ENCODE results near the gene PLAAT1. TPM values are rescaled to one million over a fixed set of nuclear protein-coding genes. Genes with fewer than 3 reads are reported as not detected.

Gene PLAAT1
- total RNA-seq, 1 experiment from 2014 or later: 1.0 TPM

GRCh38 chr3:193248848-193249468 is 7.9 kb downstream of the PLAAT1 start:
- POLR2A ChIA-PET: interaction anchor here (0.6 kb wide), 1 partner anchor 154 kb away, joined by 3 read pairs; no protein-coding TSS in a partner anchor
- no peak for TF ChIP-seq CTCF (IDR thresholded peaks at IDR 0.05; ENCODE audit: unreplicated experiment)
- DNase-seq (ENCODE audit: unreplicated experiment): no peak
- H3K27me3 Mint-ChIP-seq (ENCODE audit: insufficient read depth, unreplicated experiment): no peaks in the 10 kb centered on the region
- no peaks in the 10 kb centered on the region for H3K36me3 Mint-ChIP-seq (ENCODE audit: insufficient read depth, unreplicated experiment)
- no peaks in the 10 kb centered on the region for H3K4me1 Mint-ChIP-seq (ENCODE audit: insufficient read depth, unreplicated experiment)
- CTCF ChIA-PET: interaction anchor here (0.9 kb wide), 1 partner anchor 42 kb away, joined by 4 read pairs; no protein-coding TSS in a partner anchor
- intact Hi-C loops (cut with micrococcal nuclease): no loop called here
- H3K4me3 Mint-ChIP-seq (ENCODE audit: unreplicated experiment): no peak overlapping the region
- peaks cover 30% of the 10 kb centered on the region for H3K9me3 Mint-ChIP-seq (ENCODE audit: unreplicated experiment)
- BruUV-seq (replicated peaks): no TSS peak
- H3K27ac Mint-ChIP-seq (ENCODE audit: low read depth, unreplicated experiment): no peak overlapping the region

- H3K27ac Mint-ChIP-seq (ENCODE audit: low read depth, unreplicated experiment): no peak overlapping the region
- no TSS peak for BruUV-seq (replicated peaks)
- DNase-seq (ENCODE audit: unreplicated experiment): no peak
- peaks cover 11% of the 10 kb centered on the region for H3K27me3 Mint-ChIP-seq (ENCODE audit: insufficient read depth, unreplicated experiment)
- peaks cover 23% of the 10 kb centered on the region for H3K9me3 Mint-ChIP-seq (ENCODE audit: unreplicated experiment)
- no peaks in the 10 kb centered on the region for H3K4me1 Mint-ChIP-seq (ENCODE audit: insufficient read depth, unreplicated experiment)
- no peak overlapping the region for H3K4me3 Mint-ChIP-seq (ENCODE audit: unreplicated experiment)
- H3K36me3 Mint-ChIP-seq (ENCODE audit: insufficient read depth, unreplicated experiment): no peaks in the 10 kb centered on the region
- CTCF ChIA-PET: no interaction called here
- intact Hi-C loops (cut with micrococcal nuclease): no loop called here
- TF ChIP-seq CTCF (IDR thresholded peaks at IDR 0.05; ENCODE audit: unreplicated experiment): no peak
- POLR2A ChIA-PET: no interaction called here
These were observed 9.5 kb downstream of the PLAAT1 start for GRCh38 chr3:193250492-193250891.

- ChIA-PET CTCF (interaction anchor here (0.7 to 0.8 kb wide), 2 partner anchors 135 to 208 kb away, joined by 3 read pairs; no protein-coding TSS in a partner anchor), POLR2A (no interaction called here)
- no peak for TF ChIP-seq CTCF (IDR thresholded peaks at IDR 0.05; ENCODE audit: unreplicated experiment)
- DNase-seq (ENCODE audit: unreplicated experiment): no peak
- no TSS peak for BruUV-seq (replicated peaks)
- H3K36me3 Mint-ChIP-seq (ENCODE audit: insufficient read depth, unreplicated experiment): no peaks in the 10 kb centered on the region
- H3K27ac Mint-ChIP-seq (ENCODE audit: low read depth, unreplicated experiment): no peak overlapping the region
- no peaks in the 10 kb centered on the region for H3K4me1 Mint-ChIP-seq (ENCODE audit: insufficient read depth, unreplicated experiment)
- intact Hi-C loops (cut with micrococcal nuclease): no loop called here
- H3K4me3 Mint-ChIP-seq (ENCODE audit: unreplicated experiment): no peak overlapping the region
- H3K9me3 Mint-ChIP-seq (ENCODE audit: unreplicated experiment): peaks cover 12% of the 10 kb centered on the region
- H3K27me3 Mint-ChIP-seq (ENCODE audit: insufficient read depth, unreplicated experiment): peaks cover 47% of the 10 kb centered on the region
These were observed 13.1 kb downstream of the PLAAT1 start for GRCh38 chr3:193253986-193254660.

- Mint-ChIP-seq H3K27ac (ENCODE audit: low read depth, unreplicated experiment) (no peak overlapping the region), H3K36me3 (ENCODE audit: insufficient read depth, unreplicated experiment) (no peaks in the 10 kb centered on the region), H3K9me3 (ENCODE audit: unreplicated experiment) (no peaks in the 10 kb centered on the region), H3K4me3 (ENCODE audit: unreplicated experiment) (no peak overlapping the region), H3K4me1 (ENCODE audit: insufficient read depth, unreplicated experiment) (no peaks in the 10 kb centered on the region), H3K27me3 (ENCODE audit: insufficient read depth, unreplicated experiment) (peaks cover 23% of the 10 kb centered on the region)
- intact Hi-C loops (cut with micrococcal nuclease): no loop called here
- CTCF ChIA-PET: interaction anchor here (1.1 kb wide), 1 partner anchor 15 kb away, joined by 4 read pairs; no protein-coding TSS in a partner anchor
- no peak for DNase-seq (ENCODE audit: unreplicated experiment)
- BruUV-seq (replicated peaks): no TSS peak
- POLR2A ChIA-PET: interaction anchor here (0.7 kb wide), 1 partner anchor 61 kb away, joined by 3 read pairs; no protein-coding TSS in a partner anchor
- TF ChIP-seq CTCF (IDR thresholded peaks at IDR 0.05; ENCODE audit: unreplicated experiment): no peak
These were observed 20.9 kb downstream of the PLAAT1 start for GRCh38 chr3:193261970-193262369.

All from MCF 10A (cell line).